HEK293 (cell line): ENCODE data around the gene ZBTB17.

Experiments used
- ZBTB1 ChIP-seq: fragments of 450-650 bp; formaldehyde crosslinking; IDR thresholded peaks from 2 replicates; pipeline ENCODE4 v1.5.1; 2016; ENCODE audit warnings: missing biosample characterization, missing genetic modification characterization
- ZNF223 ChIP-seq: fragments of 450-650 bp; formaldehyde crosslinking; IDR thresholded peaks from 2 replicates; pipeline ENCODE4 v1.5.1; 2016; ENCODE audit warnings: missing biosample characterization, missing genetic modification characterization
- TF ChIP-seq, protein P1 (sequence below): fragments of 450-650 bp; formaldehyde crosslinking; IDR thresholded peaks from 2 replicates; pipeline ENCODE4 v1.5.1; 2016; ENCODE audit warnings: missing biosample characterization, missing genetic modification characterization, low read depth
- TF ChIP-seq, protein P2 (sequence below): fragments of 450-650 bp; formaldehyde crosslinking; IDR thresholded peaks from 2 replicates; pipeline ENCODE4 v1.5.1; 2016; ENCODE audit warnings: missing biosample characterization, missing genetic modification characterization

DNA sequence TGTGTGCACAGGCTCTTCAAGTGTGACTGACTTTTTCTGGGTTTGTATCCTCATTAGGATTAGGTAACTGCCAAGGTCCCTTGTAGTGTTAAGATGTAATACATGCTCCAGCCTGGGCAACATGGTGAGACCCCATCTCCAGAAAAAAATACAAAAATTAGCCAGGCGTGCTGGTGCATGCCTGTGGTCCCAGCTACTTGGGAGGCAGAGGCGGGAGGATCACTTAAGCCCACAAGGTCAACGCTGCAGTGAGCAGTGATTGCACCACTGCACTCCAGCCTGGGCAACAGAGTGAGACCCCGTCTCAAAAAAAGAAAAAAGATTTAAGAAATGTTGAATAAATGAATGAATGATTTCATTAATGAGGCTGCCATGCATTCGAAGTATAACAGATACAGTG is 15.1 kb downstream of the ZBTB17 start:
- TF ChIP-seq ZBTB1 (tag by site-specific recombination) = no peak
- TF ChIP-seq, protein P1, sequence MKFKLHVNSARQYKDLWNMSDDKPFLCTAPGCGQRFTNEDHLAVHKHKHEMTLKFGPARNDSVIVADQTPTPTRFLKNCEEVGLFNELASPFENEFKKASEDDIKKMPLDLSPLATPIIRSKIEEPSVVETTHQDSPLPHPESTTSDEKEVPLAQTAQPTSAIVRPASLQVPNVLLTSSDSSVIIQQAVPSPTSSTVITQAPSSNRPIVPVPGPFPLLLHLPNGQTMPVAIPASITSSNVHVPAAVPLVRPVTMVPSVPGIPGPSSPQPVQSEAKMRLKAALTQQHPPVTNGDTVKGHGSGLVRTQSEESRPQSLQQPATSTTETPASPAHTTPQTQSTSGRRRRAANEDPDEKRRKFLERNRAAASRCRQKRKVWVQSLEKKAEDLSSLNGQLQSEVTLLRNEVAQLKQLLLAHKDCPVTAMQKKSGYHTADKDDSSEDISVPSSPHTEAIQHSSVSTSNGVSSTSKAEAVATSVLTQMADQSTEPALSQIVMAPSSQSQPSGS = no peak
- TF ChIP-seq, protein P2, sequence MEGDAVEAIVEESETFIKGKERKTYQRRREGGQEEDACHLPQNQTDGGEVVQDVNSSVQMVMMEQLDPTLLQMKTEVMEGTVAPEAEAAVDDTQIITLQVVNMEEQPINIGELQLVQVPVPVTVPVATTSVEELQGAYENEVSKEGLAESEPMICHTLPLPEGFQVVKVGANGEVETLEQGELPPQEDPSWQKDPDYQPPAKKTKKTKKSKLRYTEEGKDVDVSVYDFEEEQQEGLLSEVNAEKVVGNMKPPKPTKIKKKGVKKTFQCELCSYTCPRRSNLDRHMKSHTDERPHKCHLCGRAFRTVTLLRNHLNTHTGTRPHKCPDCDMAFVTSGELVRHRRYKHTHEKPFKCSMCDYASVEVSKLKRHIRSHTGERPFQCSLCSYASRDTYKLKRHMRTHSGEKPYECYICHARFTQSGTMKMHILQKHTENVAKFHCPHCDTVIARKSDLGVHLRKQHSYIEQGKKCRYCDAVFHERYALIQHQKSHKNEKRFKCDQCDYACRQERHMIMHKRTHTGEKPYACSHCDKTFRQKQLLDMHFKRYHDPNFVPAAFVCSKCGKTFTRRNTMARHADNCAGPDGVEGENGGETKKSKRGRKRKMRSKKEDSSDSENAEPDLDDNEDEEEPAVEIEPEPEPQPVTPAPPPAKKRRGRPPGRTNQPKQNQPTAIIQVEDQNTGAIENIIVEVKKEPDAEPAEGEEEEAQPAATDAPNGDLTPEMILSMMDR (tag by site-specific recombination) = no peak
- no peak for TF ChIP-seq ZNF223 (tag by site-specific recombination)
